CD4-positive, alpha-beta T cell treated with Interleukin-6 at 100 ng/mL for 8 hours (primary cell): Measurements from ENCODE around the gene RAB6A.
A peak's percentile ranks its signal among the peaks of the same experiment; 100 is the strongest.
"Not testable (repeated sequence)": the region's sequence is repeated elsewhere in the genome, so short reads cannot be mapped to it uniquely, and the experiment has no call there.

Experiments
- DNase-seq: peaks from one replicate; pipeline ENCODE4 v3.0.0-alpha.2; 2020; ENCODE audit warnings: mixed read lengths, low spot score

Gene RAB6A

DNA sequence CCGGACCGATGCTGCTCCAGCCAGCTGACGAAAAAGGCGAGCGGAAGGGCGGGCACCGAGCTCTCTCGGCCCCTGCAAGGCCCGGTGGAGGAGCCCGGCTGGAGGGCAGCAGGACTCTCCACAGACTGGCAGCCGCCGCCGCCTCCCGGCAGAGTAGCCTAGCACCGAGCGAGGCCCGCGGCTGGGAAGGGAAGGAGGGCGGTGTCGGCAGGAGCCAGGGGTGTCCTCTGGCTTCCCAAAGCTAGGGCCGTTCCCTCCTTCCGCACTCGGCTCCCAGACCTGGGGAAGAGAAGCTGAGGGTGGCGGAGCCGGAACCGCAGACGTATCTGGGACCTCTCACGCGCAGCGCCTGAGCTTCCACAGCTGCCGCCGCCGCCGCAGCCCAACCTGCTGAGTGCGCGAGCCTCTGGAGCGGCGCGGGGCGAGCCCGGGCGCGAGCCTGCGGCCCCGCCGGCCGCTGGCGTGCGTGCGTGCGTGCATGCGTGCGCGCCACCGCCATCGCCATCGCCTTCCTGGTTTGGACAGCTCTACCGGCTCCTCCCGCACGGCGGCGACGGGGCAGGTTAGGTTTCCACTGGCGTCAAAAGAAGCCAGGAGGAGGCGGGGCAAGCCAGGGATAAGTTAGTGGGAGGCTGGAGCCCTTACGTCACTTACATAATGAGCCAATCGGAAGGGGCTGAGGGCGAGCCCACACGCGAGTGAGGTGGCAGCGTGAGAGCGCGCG lies at the start of gene RAB6A:
Gene RAB6A (minus strand): TSS at position 396 of the 724 bp plus-strand sequence. CDS start 439 bp downstream, outside the sequence.
- DNase-seq = peak; percentile 100

GRCh38 chr11:73810637-73811036 lies 49.8 kb upstream of the RAB6A start:
- DNase-seq = no peak

DNA sequence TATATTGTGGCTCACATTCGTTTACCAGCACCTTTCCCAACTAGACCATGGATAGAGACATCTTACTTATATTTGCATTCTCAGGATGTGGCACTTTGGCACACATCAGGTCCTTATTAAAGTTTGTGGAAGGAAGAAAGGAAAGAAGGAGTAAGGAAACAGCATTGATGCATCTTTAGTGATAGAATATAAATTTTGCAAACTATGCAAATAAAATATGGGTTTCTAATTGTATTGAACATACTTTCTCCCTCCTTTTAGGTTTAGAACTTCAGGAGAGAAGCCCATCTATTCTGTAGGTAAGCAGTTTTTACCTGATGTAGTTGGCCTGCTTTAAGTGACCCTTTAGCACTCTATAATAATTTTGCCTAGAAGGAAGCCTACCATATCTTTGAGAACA lies 47.2 kb upstream of the RAB6A start:
- no peak for DNase-seq

DNA sequence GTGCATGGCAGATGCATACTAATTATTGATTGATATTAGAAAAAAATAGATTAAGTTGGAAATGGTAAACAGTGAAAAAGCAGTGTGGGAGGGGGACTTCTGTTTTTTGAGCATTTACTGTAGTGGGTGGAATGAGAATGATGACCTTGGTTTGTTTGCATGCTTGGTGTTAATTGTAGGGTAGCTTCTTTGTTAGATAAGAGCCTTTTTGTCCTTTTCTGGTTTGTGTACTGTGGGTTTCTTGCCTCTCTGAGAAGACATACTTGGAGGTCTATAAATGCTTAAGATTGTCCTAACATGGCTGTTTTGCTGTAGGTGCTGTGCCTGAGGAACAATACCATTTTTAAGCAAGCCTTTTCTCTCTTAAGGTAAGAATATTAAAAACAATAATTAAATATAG lies 43.8 kb upstream of the RAB6A start:
- DNase-seq = no peak

- no peak for DNase-seq
These were observed 40.3 kb upstream of the RAB6A start for GRCh38 chr11:73801136-73801535.

- no peak for DNase-seq
These were observed 39.5 kb upstream of the RAB6A start for GRCh38 chr11:73800276-73800806.

GRCh38 chr11:73797457-73797856 lies 36.6 kb upstream of the RAB6A start:
- DNase-seq = no peak

DNA sequence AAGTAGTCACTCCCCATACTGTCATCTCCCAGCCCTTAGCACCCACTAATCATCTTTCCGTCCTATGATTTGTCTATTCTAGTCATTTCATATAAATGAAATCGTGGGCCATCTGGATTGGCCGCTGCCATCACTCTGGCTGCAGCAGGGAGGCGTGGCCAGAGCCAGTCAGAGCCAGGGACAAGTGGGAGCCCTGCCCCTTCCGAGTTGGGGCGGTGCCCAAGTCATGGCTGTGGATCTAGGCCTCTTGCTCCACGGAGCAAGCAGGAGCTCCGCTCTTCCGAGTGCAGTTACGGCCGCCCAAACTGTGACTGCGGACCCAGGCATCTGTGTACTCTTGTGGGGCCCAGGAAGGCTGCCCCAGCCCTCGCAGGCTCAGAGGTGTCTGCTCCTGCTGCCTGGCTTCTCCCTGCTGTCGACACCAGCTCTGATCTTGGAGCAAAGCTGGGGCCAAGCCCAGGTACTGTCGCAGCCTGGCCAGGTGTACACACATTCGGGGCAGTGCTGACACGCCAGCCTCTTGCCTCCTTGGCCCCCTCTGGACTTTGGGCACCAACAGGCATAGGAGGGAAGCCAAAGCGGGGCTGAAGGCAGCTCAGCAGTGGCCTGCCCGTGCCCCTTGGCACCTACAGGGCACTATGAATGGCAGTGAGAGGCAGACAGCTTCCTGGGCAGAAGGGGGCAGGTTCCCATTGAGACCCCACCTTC lies 35.2 kb upstream of the RAB6A start:
- DNase-seq = no peak

DNA sequence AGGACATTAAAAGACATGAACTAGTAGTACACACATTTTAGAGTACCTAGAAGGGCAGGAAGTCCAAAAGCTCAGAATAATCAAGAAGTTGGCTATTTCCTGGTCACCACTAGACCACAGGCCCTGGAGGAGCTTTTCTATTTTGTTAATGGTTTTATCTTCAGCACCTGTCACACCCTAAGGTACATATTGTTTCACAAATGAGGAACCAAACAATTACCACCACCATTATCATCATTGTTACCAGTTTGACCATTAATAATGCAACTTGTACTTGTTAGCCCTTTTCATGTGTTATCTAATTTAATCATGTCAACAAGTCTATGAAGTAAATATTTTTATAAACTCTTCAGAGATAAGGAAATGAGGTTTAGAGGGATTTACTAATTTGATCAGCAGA lies 31.7 kb upstream of the RAB6A start:
- DNase-seq = no peak

- DNase-seq = no peak
These were observed 28.4 kb upstream of the RAB6A start for GRCh38 chr11:73789279-73789670.

DNA sequence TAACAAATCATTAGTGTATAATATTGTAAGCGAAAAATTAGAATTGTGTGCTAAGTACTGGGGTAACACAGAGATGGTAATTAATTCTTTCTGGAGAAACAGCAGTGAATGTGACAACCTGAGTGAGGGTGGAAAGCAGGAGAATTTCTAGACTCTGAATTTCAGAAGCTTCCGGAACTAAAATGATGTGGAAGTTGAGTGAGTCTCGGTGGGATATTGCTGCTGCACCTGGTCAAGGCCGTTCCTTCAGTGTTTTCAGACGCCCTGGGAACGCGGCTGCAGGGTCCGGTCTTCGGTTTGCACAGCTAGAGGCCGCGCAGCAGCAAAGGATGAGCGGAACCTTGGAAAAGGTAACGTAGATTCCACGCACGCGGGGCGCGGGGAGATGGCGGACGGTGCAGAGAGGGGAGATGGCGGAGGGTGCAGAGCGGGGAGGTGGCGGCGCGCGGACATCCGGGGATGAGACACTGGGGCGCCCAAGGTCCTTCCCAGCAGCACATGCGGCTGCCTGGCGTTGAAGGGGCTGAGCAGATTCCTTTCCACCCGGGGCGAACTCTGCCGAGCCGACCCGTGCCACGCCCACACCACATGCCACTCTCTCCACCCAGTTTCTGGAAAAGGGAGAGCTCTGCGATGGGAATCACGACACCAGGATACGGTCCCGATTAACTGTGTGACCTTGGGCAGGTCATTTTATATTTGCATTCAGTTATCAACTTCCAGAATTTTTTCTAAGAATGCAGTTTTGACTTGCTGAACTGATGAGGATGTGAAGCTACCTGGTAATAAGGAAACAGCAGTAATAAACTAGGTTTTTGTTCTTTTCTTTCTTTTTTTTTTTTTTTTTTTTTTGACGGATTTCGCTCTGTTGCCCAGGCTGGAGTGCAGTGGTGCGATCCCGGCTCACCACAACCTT lies 27.0 kb upstream of the RAB6A start, which contains the start of gene MRPL48:
Gene MRPL48 (plus strand): TSS at position 232 of the 916 bp plus-strand sequence. CDS start 98 bp downstream, at position 330.
- DNase-seq = peak; percentile 87

- no peak for DNase-seq
These were observed 26.3 kb upstream of the RAB6A start for GRCh38 chr11:73787051-73787642.

DNA sequence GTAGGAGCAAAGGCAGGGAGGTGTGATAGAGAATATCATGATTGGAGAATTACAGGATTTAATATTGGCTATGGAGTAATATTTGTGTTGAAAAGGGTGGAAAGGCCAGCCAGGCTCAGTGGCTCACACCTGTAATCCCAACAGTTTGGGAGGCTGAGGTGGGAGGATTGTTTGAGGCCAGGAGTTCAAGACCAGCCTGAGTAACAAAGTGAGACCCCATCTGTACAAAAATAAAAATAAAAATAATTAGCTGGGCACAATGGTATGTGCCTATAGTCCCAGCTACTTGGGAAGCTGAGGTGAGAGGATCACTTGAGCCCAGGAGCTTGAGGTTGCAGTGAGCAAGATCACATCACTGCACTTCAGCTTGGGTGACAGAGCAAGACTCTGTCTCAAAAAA lies 24.6 kb upstream of the RAB6A start:
- DNase-seq = not testable (repeated sequence)

DNA sequence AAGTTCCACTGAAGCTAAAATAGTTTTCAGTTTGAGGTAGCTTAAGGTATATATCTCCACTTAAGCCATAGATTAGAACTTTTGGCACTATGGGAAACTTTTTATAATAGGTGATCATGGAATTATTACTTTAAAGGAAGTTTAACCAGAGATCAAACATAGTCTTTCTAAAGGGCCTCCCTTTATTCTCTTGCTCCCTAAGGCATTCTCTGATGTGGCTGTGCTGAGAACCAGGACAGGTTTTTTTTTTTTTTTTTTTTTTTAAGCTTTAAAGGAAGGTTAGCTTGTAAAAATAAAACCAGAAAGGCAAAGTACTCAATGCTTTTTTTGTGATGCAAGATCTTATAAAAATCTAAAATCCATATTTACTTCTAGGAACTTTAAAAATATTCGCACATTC lies 23.9 kb upstream of the RAB6A start:
- no peak for DNase-seq

DNA sequence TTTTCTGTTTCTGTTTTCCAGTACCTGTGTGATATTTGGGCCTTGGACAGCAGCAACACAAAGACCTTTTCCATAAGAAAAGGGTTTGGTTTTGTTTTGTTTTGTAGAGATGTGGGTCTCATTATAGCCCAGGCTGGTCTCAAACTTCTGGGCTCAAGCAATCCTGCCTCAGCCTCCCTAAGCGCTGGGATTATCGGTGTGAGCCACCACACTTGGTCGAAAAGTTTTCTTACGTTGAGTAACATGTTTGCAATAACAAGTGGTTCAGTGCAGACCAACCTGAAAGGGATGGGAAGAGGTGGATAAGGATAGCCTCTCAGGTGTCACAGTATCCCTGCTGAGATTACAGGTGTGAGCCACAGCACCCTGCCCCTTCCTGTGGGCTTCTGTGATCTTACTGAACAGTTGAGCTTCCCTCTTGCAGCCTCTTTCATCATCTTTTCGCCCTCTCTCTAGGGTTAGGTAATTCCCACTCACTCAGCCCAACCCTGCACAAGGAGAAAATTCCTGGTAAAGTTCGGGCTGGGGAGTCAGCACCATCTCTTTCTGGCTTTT lies 23.3 kb upstream of the RAB6A start:
- no peak for DNase-seq

DNA sequence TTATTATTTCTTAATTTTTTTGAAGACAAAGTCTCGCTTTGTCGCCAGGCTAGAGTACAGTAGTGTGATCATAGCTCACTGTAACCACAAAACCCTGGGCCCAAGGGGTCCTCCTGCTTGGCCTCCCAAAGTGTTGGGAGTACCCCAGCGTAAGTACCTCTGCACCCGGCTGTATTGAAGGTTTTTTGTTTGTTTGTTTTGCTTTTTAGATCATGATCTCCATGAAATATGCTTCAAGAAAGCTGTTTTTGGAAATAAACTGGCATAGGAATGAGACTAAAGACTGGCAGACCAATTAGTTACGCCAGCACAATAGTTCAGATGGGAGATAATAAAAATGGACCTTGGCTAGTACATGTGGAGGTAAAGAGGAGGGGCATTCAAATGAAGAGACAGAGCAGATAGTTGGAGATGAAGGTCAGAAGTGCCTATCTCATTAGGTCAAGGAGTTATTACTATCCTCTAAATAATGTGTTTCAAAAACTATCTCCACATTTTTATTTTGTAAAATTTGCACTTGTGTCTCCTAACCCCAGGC lies 22.7 kb upstream of the RAB6A start:
- DNase-seq = no peak

- DNase-seq = no peak
These were observed 20.4 kb upstream of the RAB6A start for GRCh38 chr11:73781303-73781702.

GRCh38 chr11:73779084-73779902 lies 18.4 kb upstream of the RAB6A start:
- DNase-seq = peak; percentile 97

DNA sequence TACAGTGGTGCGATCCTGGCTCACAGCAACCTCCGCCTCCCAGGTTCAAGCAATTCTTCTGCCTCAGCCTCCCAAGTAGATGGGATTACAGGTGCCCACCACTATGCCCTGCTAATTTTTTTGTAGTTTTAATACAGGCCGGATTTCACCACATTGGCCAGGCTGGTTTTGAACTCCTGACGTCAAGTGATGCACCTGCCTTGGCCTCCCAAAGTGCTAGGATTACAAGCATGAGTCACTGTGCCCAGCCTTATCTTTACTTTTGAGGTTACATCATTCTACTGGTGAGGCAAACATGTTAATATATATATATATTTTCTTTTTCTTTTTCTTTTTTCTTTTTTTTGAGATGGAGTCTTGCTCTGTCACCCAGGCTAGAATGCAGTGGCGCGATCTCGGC lies 9.9 kb upstream of the RAB6A start:
- not testable (repeated sequence) for DNase-seq

DNA sequence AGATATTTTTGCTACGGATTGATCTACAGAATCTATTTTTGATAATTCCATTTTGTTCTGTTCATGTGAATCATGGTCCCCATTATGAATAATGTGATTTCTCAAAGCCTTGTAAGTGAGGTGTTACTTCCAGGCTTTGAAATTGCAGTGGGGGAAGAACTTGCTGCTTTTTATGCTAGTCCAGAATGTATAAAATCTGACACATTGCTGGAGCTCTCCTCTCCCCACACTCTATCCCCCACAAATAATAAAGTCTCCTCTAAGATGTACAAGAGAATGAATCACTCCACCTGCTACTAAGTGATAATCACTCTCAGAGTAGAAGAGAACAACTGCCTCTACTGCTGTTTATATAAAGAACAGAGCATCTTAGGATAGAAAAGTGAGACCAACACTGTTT lies 5.9 kb upstream of the RAB6A start:
- no peak for DNase-seq
